Neuronal stem cell (in vitro differentiated cells): ENCODE data around the gene RPL22.

Source experiments
- DNase-seq: peaks from one replicate; pipeline ENCODE4 v3.0.0-alpha.2; 2013; ENCODE audit warnings: low spot score
- H2AFZ ChIP-seq: one replicate; pipeline ENCODE4 v1.6.1; 2013; ENCODE audit warnings: mild to moderate bottlenecking, low read length, inconsistent platforms
- H2AK5ac ChIP-seq: 2 replicates; pipeline ENCODE4 v1.6.1; 2013; ENCODE audit warnings: low read depth, mild to moderate bottlenecking, inconsistent platforms, low read length, moderate library complexity, mixed read lengths
- H2BK120ac ChIP-seq: 2 replicates; pipeline ENCODE4 v1.6.1; 2013; ENCODE audit warnings: low read depth, mild to moderate bottlenecking, inconsistent platforms, low read length, moderate library complexity, mixed read lengths
- H2BK12ac ChIP-seq: one replicate; pipeline ENCODE4 v1.6.1; 2013; ENCODE audit warnings: low read length, inconsistent platforms
- H2BK15ac ChIP-seq: 2 replicates; pipeline ENCODE4 v1.6.1; 2013; ENCODE audit warnings: mild to moderate bottlenecking, low read length, inconsistent platforms, mixed read lengths
- H2BK5ac ChIP-seq: one replicate; pipeline ENCODE4 v1.6.1; 2013; ENCODE audit warnings: inconsistent platforms, mild to moderate bottlenecking, low read length, moderate library complexity
- H3K14ac ChIP-seq: one replicate; pipeline ENCODE4 v1.6.1; 2013; ENCODE audit warnings: low read length, inconsistent platforms
- H3K18ac ChIP-seq: 2 replicates; pipeline ENCODE4 v1.6.1; 2013; ENCODE audit warnings: low read length, inconsistent platforms
- H3K23ac ChIP-seq: 2 replicates; pipeline ENCODE4 v1.6.1; 2013; ENCODE audit warnings: low read depth, mild to moderate bottlenecking, mixed read lengths, low read length, inconsistent platforms; ENCODE audit not compliant: poor library complexity
- H3K27ac ChIP-seq: replicated peaks from 3 replicates; pipeline ENCODE4 v1.5.1; 2013; ENCODE audit warnings: low read length, inconsistent platforms
- H3K27me3 ChIP-seq, 3 experiments: 2 replicates each; pipeline ENCODE4 v1.6.1; 2013; ENCODE audit warnings: low read length in 3 of 3, mild to moderate bottlenecking in 2 of 3, inconsistent platforms in 1 of 3, low read depth in 1 of 3, mixed read lengths in 1 of 3, moderate library complexity in 1 of 3; ENCODE audit not compliant: control insufficient read depth in 3 of 3, insufficient read depth in 3 of 3
- H3K36me3 ChIP-seq, 2 donors: replicated peaks in 1 of 2; 2 replicates each; pipeline ENCODE4 v1.6.1; 2013; ENCODE audit warnings: low read length in 2 of 2; ENCODE audit not compliant: control insufficient read depth in 2 of 2, insufficient read depth in 2 of 2
- H3K4ac ChIP-seq: 2 replicates; pipeline ENCODE4 v1.6.1; 2013; ENCODE audit warnings: inconsistent platforms, mild to moderate bottlenecking, low read length, moderate library complexity
- H3K4me1 ChIP-seq, 2 donors: 1 replicate in 1 of 2; 2 replicates in 1 of 2; pipeline ENCODE4 v1.6.1; 2013; ENCODE audit warnings: low read length in 2 of 2, low read depth in 1 of 2; ENCODE audit not compliant: control insufficient read depth in 2 of 2, insufficient read depth in 1 of 2
- H3K4me2 ChIP-seq: one replicate; pipeline ENCODE4 v1.6.1; 2013; ENCODE audit warnings: mild to moderate bottlenecking, low read length, inconsistent platforms; ENCODE audit not compliant: insufficient read depth, poor library complexity, severe bottlenecking
- H3K4me3 ChIP-seq, 2 donors: 2 replicates each; pipeline ENCODE4 v1.5.1; 2013; ENCODE audit warnings: low read length in 2 of 2, mild to moderate bottlenecking in 2 of 2, inconsistent platforms in 1 of 2, moderate library complexity in 1 of 2
- H3K79me1 ChIP-seq: one replicate; pipeline ENCODE4 v1.6.1; 2013; ENCODE audit warnings: low read depth, mild to moderate bottlenecking, inconsistent platforms, low read length, moderate library complexity
- H3K9ac ChIP-seq: one replicate; pipeline ENCODE4 v1.6.1; 2013; ENCODE audit warnings: mild to moderate bottlenecking, low read depth, low read length, inconsistent platforms; ENCODE audit not compliant: poor library complexity
- H3K9me3 ChIP-seq, 2 donors: replicated peaks in 1 of 2; 2 replicates each; pipeline versions ENCODE3 to v1.6.1; 2013; ENCODE audit warnings: low read length in 2 of 2, mild to moderate bottlenecking in 2 of 2, inconsistent platforms in 1 of 2, low read depth in 1 of 2, mixed read lengths in 1 of 2, moderate library complexity in 1 of 2; ENCODE audit not compliant: control insufficient read depth in 2 of 2, insufficient read depth in 1 of 2
- H4K8ac ChIP-seq: one replicate; pipeline ENCODE4 v1.6.1; 2013; ENCODE audit warnings: low read depth, mild to moderate bottlenecking, inconsistent platforms, low read length, moderate library complexity
- H4K91ac ChIP-seq: one replicate; pipeline ENCODE4 v1.6.1; 2013; ENCODE audit warnings: low read length, low read depth, mild to moderate bottlenecking, inconsistent platforms; ENCODE audit not compliant: poor library complexity
- WGBS, 2 donors: extraction: QIAGEN DNeasy Blood & Tissue Kit; methylation state at CpG; one replicate each; pipeline ENCODE4 v1.1.7; 2013; ENCODE audit warnings: missing lambda C conversion rate in 2 of 2, mixed read lengths in 1 of 2; ENCODE audit not compliant: insufficient read length in 2 of 2, insufficient replicate concordance in 1 of 2; ENCODE audit errors: extremely low coverage in 2 of 2; 5-methylcytosine and 5-hydroxymethylcytosine counted together

Gene RPL22

GRCh38 chr1:6151291-6151822 lies 48.0 kb downstream of the RPL22 start:
- no peak overlapping the region for H3K4ac ChIP-seq
- no CpG with 5 or more reads among the region's 9 CpGs for WGBS, 2 donors
- no peak overlapping the region for H4K91ac ChIP-seq
- no peak overlapping the region for H2BK5ac ChIP-seq
- H3K27ac ChIP-seq, result no peak overlapping the region
- H3K27me3 ChIP-seq, result peaks cover 0 to 73% (median 20%) of the 10 kb centered on the region in 3 experiments
- no peak overlapping the region for H2BK15ac ChIP-seq
- H3K79me1 ChIP-seq, result no peaks in the 10 kb centered on the region
- H3K4me1 ChIP-seq, result peaks cover 3 to 9% of the 10 kb centered on the region in 2 donors
- no peaks in the 10 kb centered on the region for H3K36me3 ChIP-seq
- H3K23ac ChIP-seq, result peak overlapping the region; percentile 90
- H3K14ac ChIP-seq, result no peak overlapping the region
- H2BK120ac ChIP-seq, result no peak overlapping the region
- H3K18ac ChIP-seq, result peak overlapping the region; percentile 33
- DNase-seq, result no peak
- no peak overlapping the region for H3K9ac ChIP-seq
- H4K8ac ChIP-seq, result no peak overlapping the region
- H2AFZ ChIP-seq, result no peak overlapping the region
- H3K4me2 ChIP-seq, result no peak overlapping the region
- no peaks in the 10 kb centered on the region for H3K9me3 ChIP-seq
- no peak overlapping the region for H2BK12ac ChIP-seq
- H3K4me3 ChIP-seq, result no peak overlapping the region
- no peak overlapping the region for H2AK5ac ChIP-seq

- H2AK5ac ChIP-seq, result peak overlapping the region; percentile 58
- H3K4ac ChIP-seq, result no peak overlapping the region
- peaks cover 0 to 76% (median 20%) of the 10 kb centered on the region in 3 experiments for H3K27me3 ChIP-seq
- H2BK12ac ChIP-seq, result no peak overlapping the region
- no peaks in the 10 kb centered on the region for H3K36me3 ChIP-seq
- H2BK15ac ChIP-seq, result peak overlapping the region; percentile 39
- no peak overlapping the region for H3K14ac ChIP-seq
- peak overlapping the region; percentile 34 for H3K9ac ChIP-seq
- H3K4me3 ChIP-seq, result no peak overlapping the region
- H2BK5ac ChIP-seq, result no peak overlapping the region
- no peak overlapping the region for H4K8ac ChIP-seq
- H3K79me1 ChIP-seq, result no peaks in the 10 kb centered on the region
- no peak overlapping the region for H3K23ac ChIP-seq
- no peak overlapping the region for H2BK120ac ChIP-seq
- H2AFZ ChIP-seq, result no peak overlapping the region
- no peak overlapping the region for H4K91ac ChIP-seq
- WGBS, 2 donors, result 100% methylated on average over 3 of the region's 11 CpGs; no CpG with 5 or more reads in 1 of the 2 donors
- peaks cover 3 to 9% of the 10 kb centered on the region in 2 donors for H3K4me1 ChIP-seq
- H3K27ac ChIP-seq, result no peak overlapping the region
- no peak overlapping the region for H3K4me2 ChIP-seq
- no peak overlapping the region for H3K18ac ChIP-seq
- no peak for DNase-seq
- no peaks in the 10 kb centered on the region for H3K9me3 ChIP-seq
These were observed 49.1 kb downstream of the RPL22 start for GRCh38 chr1:6150006-6150938.

DNA sequence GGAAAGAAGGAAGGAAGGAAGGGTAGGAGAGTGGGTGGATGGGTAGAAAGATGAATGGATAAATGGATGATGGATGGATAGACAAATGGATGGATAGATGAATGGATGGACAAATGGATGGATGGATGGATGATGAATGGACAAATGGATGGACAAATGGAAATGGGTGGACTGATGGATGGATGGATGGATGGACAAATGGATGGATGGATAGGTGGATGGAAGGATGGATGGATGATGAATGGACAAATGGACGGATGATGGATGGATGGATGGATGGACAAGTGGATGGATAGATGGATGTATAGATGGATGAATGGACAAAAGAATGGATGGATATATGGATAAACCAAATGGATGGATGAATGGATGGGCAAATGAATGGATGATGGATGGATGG lies 49.8 kb downstream of the RPL22 start:
- Histone ChIP-seq H2BK12ac (no peak overlapping the region), H4K91ac (no peak overlapping the region), H3K79me1 (no peaks in the 10 kb centered on the region), H2BK15ac (no peak overlapping the region), H3K4me2 (no peak overlapping the region), H3K18ac (no peak overlapping the region), H3K27me3 (peaks cover 0 to 83% (median 20%) of the 10 kb centered on the region in 3 experiments), H3K4ac (no peak overlapping the region), H3K4me3 (no peak overlapping the region), H3K27ac (no peak overlapping the region), H3K36me3 (no peaks in the 10 kb centered on the region), H4K8ac (no peak overlapping the region), H2BK120ac (no peak overlapping the region), H3K9me3 (no peaks in the 10 kb centered on the region), H3K23ac (no peak overlapping the region), H2BK5ac (no peak overlapping the region), H2AK5ac (no peak overlapping the region), H3K9ac (no peak overlapping the region), H3K4me1 (peaks cover 3 to 9% of the 10 kb centered on the region in 2 donors), H2AFZ (no peak overlapping the region), H3K14ac (no peak overlapping the region)
- DNase-seq, result no peak
- no CpG with 5 or more reads among the region's 1 CpG for WGBS, 2 donors
